Stimulated activated memory B cell treated with anti-CD40 and anti-IgM and Interleukin-4, amounts not matched to agents 10 μg/mL and 1 μg/mL and 100 μg/mL, for 72 hours (primary cell): ENCODE measurements around the gene HEPH.
"Not testable (repeated sequence)": the region's sequence is repeated elsewhere in the genome, so short reads cannot be mapped to it uniquely, and the experiment has no call there.

Experiments
- ATAC-seq: fragments of 150-1000 bp; cut with Tn5 transposase; 2 replicates; pipeline ENCODE4 v1.10.0; 2021
- H3K27ac Mint-ChIP-seq: one replicate; pipeline ENCODE4 v1.8.0; 2022; ENCODE audit warnings: mild to moderate bottlenecking, mixed read lengths
- H3K27me3 Mint-ChIP-seq: one replicate; pipeline ENCODE4 v1.8.0; 2022; ENCODE audit warnings: mixed read lengths
- H3K36me3 Mint-ChIP-seq: one replicate; pipeline ENCODE4 v1.8.0; 2022; ENCODE audit warnings: mixed read lengths
- H3K4me1 Mint-ChIP-seq: one replicate; pipeline ENCODE4 v1.8.0; 2022; ENCODE audit warnings: mixed read lengths
- H3K4me3 Mint-ChIP-seq: one replicate; pipeline ENCODE4 v1.8.0; 2022; ENCODE audit warnings: mild to moderate bottlenecking, moderate library complexity, mixed read lengths
- H3K9me3 Mint-ChIP-seq: one replicate; pipeline ENCODE4 v1.8.0; 2022; ENCODE audit warnings: mixed read lengths

Gene HEPH, protein sequence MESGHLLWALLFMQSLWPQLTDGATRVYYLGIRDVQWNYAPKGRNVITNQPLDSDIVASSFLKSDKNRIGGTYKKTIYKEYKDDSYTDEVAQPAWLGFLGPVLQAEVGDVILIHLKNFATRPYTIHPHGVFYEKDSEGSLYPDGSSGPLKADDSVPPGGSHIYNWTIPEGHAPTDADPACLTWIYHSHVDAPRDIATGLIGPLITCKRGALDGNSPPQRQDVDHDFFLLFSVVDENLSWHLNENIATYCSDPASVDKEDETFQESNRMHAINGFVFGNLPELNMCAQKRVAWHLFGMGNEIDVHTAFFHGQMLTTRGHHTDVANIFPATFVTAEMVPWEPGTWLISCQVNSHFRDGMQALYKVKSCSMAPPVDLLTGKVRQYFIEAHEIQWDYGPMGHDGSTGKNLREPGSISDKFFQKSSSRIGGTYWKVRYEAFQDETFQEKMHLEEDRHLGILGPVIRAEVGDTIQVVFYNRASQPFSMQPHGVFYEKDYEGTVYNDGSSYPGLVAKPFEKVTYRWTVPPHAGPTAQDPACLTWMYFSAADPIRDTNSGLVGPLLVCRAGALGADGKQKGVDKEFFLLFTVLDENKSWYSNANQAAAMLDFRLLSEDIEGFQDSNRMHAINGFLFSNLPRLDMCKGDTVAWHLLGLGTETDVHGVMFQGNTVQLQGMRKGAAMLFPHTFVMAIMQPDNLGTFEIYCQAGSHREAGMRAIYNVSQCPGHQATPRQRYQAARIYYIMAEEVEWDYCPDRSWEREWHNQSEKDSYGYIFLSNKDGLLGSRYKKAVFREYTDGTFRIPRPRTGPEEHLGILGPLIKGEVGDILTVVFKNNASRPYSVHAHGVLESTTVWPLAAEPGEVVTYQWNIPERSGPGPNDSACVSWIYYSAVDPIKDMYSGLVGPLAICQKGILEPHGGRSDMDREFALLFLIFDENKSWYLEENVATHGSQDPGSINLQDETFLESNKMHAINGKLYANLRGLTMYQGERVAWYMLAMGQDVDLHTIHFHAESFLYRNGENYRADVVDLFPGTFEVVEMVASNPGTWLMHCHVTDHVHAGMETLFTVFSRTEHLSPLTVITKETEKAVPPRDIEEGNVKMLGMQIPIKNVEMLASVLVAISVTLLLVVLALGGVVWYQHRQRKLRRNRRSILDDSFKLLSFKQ

DNA sequence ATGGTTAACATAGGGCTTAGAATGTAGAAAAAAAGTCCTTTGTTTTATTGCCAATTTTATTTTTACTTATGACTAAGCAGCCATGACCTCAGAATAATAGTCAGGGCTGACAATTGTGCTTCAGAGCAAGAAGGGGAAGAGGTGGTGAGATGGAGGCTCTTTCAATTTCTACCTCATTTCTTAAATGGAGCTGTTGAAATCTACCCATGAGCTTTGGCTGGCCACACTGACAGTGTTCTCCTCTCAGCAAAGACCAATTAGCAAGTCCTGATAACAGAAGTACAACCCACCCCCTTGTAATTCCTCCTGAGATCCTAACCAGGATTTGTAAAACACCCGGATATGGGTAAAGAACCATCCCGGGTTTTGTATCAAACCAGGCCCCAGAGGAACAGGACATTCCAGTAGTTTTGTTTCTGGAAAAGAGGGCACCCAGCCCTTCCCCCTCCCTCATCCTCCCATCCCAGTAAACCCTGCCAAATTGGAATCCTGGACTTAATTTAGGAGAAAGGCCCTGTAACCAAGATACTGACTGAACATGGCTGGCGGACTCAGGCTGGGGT lies at the start of gene HEPH:
Gene HEPH, plus strand, starts transcription at position 399 of the 563 bp plus-strand sequence. CDS start 6,324 bp downstream, outside the sequence.
- no peaks in the 10 kb centered on the region for H3K27me3 Mint-ChIP-seq
- H3K27ac Mint-ChIP-seq, result no peak within 1 kb of the TSS
- no peaks in the 10 kb centered on the region for H3K9me3 Mint-ChIP-seq
- H3K4me3 Mint-ChIP-seq, result no peak within 1 kb of the TSS
- no peak for ATAC-seq
- no peaks in the 10 kb centered on the region for H3K36me3 Mint-ChIP-seq
- no peaks in the 10 kb centered on the region for H3K4me1 Mint-ChIP-seq

DNA sequence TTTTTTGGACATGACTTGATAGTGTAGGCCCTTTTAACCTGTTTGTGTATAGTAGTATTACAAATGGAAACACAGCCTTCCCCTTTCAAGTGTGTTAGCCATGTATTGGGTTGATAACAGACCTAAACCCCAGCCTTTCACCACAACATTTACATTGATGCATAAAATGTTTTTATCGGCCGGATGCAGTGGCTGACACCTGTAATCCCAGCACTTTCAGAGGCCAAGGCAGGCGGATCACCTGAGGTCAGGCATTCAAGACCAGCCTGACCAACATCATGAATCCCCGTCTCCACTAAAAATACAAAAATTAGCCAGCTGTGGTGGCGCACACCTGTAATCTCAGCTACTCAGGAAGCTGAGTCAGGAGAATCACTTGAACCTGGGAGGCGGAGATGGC lies 45.3 kb upstream of the HEPH start:
- not testable (repeated sequence) for H3K9me3 Mint-ChIP-seq, H3K36me3 Mint-ChIP-seq, ATAC-seq, H3K27me3 Mint-ChIP-seq, H3K4me1 Mint-ChIP-seq, H3K4me3 Mint-ChIP-seq, H3K27ac Mint-ChIP-seq

DNA sequence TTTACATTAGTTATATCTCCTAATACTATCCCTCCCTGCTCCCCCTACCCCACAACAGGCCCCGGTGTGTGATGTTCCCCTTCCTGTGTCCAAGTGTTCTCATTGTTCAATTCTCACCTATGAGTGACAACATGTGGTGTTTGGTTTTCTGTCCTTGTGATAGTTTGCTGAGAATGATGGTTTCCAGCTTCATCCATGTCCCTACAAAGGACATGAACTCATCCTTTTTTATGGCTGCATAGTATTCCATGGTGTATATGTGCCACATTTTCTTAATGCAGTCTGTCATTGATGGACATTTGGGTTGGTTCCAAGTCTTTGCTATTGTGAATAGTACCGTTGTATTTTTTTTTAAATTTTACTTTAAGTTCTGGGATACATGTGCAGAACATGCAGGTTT lies 42.7 kb upstream of the HEPH start:
- not testable (repeated sequence) for ATAC-seq, H3K36me3 Mint-ChIP-seq, H3K4me1 Mint-ChIP-seq, H3K27me3 Mint-ChIP-seq, H3K27ac Mint-ChIP-seq, H3K4me3 Mint-ChIP-seq
- H3K9me3 Mint-ChIP-seq, result peaks cover 13% of the 10 kb centered on the region

DNA sequence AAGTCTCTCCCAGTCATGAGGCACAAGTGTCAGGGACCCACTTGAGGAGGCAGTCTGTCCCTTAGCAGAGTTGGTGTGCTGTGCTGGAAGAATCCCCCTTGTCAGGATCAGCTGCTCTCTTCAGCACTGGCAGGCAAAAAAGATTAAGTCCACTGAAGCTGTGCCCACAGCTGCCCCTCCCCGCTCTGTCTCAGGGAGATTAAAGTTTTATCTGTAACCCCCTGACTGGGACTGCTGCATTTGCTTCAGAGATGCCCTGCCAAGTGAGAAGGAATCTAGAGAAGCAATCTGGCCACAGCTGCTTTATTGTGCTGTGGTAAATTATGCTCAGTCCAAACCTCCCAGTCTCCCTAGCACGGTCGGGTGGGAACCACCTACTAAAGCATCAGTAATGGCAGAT lies 37.4 kb upstream of the HEPH start:
- H3K27me3 Mint-ChIP-seq, result no peaks in the 10 kb centered on the region
- no peak for ATAC-seq
- peaks cover 8% of the 10 kb centered on the region for H3K36me3 Mint-ChIP-seq
- no peak overlapping the region for H3K27ac Mint-ChIP-seq
- no peak overlapping the region for H3K4me3 Mint-ChIP-seq
- H3K4me1 Mint-ChIP-seq, result peaks cover 8% of the 10 kb centered on the region
- H3K9me3 Mint-ChIP-seq, result peaks cover 9% of the 10 kb centered on the region

DNA sequence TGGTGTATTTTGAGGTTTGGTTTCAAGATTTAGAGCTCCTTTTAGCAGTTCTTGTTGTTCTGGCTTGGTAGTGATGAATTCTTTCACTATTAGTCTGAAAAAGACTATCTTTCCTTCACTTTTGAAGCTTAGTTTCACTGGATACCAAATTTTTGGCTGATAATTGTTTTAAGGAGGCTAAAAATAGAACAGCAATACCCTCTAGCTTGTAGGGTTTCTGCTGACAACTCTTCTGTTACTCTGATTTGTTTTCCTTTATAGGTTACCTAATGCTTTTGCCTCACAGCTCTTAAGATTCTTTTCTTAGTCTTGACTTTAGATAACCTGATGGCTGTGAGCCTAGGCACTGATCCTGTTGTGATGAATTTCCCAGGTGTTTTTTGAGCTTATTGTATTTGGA lies 33.6 kb upstream of the HEPH start:
- no peak for ATAC-seq

DNA sequence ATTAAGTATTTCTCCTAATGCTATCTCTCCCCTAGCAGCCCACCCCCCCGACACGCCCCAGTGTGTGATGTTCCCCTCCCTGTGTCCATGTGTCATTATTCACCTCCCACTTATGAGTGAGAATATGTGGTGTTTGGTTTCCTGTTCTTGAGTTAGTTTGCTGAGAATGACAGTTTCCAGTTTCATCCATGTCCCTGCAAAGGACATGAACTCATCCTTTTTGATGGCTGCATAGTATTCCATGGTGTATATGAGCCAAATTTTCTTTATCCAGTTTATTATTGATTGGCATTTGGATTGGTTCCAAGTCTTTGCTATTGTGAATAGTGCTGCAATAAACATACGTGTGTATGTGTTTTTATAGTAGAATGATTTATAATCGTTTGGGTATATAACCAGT lies 28.8 kb upstream of the HEPH start:
- H3K9me3 Mint-ChIP-seq, H3K4me1 Mint-ChIP-seq, H3K4me3 Mint-ChIP-seq, H3K36me3 Mint-ChIP-seq, H3K27ac Mint-ChIP-seq, H3K27me3 Mint-ChIP-seq, ATAC-seq: not testable (repeated sequence)

More for the DNA sequence above, 33.6 kb upstream of the HEPH start:
- Mint-ChIP-seq H3K9me3 (no peaks in the 10 kb centered on the region), H3K27ac (no peak overlapping the region), H3K36me3 (no peaks in the 10 kb centered on the region), H3K4me3 (no peak overlapping the region), H3K4me1 (no peaks in the 10 kb centered on the region), H3K27me3 (no peaks in the 10 kb centered on the region)

DNA sequence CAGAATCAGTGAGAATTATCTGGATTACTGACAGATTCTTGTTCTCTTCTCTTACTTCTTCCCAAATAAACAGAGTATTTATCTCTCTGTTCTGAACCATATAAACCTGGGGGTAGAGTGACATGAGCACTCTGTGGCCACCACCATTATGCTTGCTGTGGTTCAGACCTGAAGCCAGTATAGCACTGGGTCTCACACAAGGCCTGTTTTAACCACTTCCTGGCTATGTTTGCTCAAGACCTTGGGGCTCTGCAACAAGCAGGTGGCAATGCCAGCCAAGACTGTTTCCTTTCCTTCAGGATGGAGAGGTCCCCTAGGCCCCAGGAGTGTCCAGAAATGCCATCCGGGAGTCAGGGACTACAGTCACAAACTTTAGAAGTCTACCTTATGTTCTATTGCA lies 21.7 kb upstream of the HEPH start:
- no peak overlapping the region for H3K27ac Mint-ChIP-seq

DNA sequence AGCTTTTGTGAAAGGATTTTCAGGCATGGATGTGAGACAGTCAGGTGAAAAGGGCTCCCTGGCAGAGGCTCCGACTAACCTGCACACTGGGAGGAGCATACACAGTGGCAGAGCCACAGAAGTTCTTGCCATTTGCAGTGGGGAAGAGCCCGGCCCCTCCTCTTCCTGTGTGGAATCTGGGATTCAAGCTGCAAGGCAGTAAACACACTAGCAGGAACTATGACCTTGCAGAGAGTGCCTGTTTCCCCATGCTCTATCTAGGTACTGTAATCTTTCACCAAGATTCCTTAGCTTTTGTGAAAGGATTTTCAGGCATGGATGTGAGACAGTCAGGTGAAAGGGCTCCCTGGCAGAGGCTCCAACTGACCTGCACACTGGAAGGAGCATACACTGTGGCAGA lies 19.8 kb upstream of the HEPH start:
- H3K27me3 Mint-ChIP-seq, result no peaks in the 10 kb centered on the region
- no peaks in the 10 kb centered on the region for H3K4me1 Mint-ChIP-seq

More for the DNA sequence above, 21.7 kb upstream of the HEPH start:
- Mint-ChIP-seq H3K27me3 (no peaks in the 10 kb centered on the region), H3K4me3 (no peak overlapping the region), H3K9me3 (no peaks in the 10 kb centered on the region), H3K4me1 (no peaks in the 10 kb centered on the region), H3K36me3 (no peaks in the 10 kb centered on the region)
- ATAC-seq, result no peak

DNA sequence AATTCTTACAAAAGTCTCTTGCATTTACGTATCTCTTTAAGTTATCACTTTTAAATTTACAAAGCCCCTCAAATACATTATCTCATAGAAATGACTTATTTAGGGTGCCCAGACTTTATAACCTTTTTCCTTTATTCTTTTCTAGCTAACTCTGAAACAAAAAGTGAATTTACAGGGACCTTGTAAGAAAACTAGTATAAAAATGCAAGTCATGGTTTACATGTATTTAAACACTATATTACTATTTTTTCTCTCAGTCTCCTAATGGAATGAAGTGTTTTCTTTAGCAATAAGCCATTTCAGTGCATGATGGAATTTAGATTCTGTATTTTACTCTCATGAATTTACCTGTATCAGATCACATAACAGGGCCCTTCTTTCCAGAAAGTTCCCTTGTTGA lies 14.5 kb upstream of the HEPH start:
- H3K36me3 Mint-ChIP-seq, result no peaks in the 10 kb centered on the region
- no peaks in the 10 kb centered on the region for H3K9me3 Mint-ChIP-seq
- no peaks in the 10 kb centered on the region for H3K27me3 Mint-ChIP-seq
- no peak for ATAC-seq
- no peak overlapping the region for H3K4me3 Mint-ChIP-seq
- H3K27ac Mint-ChIP-seq, result no peak overlapping the region
- H3K4me1 Mint-ChIP-seq, result no peaks in the 10 kb centered on the region

More for the DNA sequence above, 19.8 kb upstream of the HEPH start:
- no peak for ATAC-seq
- H3K4me3 Mint-ChIP-seq, result no peak overlapping the region
- H3K27ac Mint-ChIP-seq, result no peak overlapping the region
- no peaks in the 10 kb centered on the region for H3K36me3 Mint-ChIP-seq
- H3K9me3 Mint-ChIP-seq, result no peaks in the 10 kb centered on the region

DNA sequence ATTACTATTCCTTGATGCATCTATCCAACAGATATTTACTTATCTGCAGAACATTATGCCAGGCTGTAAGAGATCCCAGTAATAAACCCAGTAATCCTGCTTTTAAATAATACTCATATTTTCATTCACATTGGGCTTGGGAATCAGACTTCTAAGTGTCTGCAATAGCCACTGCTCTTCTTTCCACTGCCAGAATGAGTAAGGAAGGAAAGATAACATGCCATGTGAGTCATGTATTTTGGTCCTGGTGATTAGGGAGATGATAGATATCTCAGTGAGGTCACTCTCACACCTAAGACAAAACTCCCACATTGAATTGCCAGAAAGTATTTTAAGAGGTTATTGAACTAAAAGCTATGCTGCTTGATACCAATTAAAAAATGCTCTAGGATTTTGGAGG lies 13.9 kb upstream of the HEPH start:
- no peaks in the 10 kb centered on the region for H3K4me1 Mint-ChIP-seq
- H3K4me3 Mint-ChIP-seq, result no peak overlapping the region
- H3K27me3 Mint-ChIP-seq, result no peaks in the 10 kb centered on the region
- no peaks in the 10 kb centered on the region for H3K36me3 Mint-ChIP-seq
- no peak for ATAC-seq
- no peaks in the 10 kb centered on the region for H3K9me3 Mint-ChIP-seq
- no peak overlapping the region for H3K27ac Mint-ChIP-seq

DNA sequence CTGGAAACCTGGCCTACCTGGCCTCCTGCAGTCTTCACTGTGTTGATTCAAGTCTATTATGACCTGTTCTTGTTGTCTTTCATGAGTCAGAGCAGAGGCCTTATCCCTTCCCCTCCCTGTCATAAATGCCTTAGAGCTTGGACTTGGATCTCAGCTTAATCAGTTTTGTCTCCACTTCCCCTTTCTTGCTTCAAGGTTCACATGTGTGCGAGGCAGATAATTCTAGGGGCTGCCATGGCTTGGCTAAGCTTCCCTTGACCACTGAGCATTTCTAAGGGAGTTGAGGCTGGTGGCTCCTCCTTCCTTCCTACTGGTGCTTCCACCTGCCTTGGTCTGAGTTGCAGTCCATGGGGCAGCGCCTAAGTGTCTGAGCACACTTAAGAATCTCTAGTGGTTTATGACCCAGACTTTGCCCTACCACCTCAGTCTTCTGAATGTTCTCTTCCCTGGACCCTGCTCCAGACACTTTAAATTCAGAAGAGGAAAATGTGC lies 1.7 kb upstream of the HEPH start:
- Mint-ChIP-seq H3K9me3 (no peaks in the 10 kb centered on the region), H3K4me3 (no peak overlapping the region), H3K27me3 (no peaks in the 10 kb centered on the region), H3K27ac (no peak overlapping the region), H3K4me1 (no peaks in the 10 kb centered on the region), H3K36me3 (no peaks in the 10 kb centered on the region)
- ATAC-seq, result no peak

DNA sequence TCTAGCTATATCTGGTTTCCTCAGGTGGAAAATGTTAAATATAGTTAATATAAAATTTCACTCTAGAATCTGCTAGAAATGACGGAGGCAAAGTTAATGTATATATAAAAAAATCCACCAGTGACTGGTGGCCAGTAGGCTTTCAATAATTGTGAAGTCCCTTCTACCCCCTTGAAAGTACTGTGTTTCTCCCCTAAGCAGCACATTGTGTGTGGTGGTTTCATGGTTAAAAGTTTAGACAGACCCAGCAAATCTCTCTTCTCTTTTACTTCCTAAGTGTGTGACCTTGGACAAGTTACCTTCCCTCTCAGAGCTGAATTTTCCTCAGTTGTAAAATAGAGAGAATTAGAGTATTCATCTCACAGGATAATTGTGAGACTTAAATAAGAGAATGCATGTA lies 600 bp upstream of the HEPH start:
- Mint-ChIP-seq H3K4me1 (no peaks in the 10 kb centered on the region), H3K27ac (no peak overlapping the region), H3K9me3 (no peaks in the 10 kb centered on the region), H3K36me3 (no peaks in the 10 kb centered on the region), H3K27me3 (no peaks in the 10 kb centered on the region), H3K4me3 (no peak overlapping the region)
- no peak for ATAC-seq

DNA sequence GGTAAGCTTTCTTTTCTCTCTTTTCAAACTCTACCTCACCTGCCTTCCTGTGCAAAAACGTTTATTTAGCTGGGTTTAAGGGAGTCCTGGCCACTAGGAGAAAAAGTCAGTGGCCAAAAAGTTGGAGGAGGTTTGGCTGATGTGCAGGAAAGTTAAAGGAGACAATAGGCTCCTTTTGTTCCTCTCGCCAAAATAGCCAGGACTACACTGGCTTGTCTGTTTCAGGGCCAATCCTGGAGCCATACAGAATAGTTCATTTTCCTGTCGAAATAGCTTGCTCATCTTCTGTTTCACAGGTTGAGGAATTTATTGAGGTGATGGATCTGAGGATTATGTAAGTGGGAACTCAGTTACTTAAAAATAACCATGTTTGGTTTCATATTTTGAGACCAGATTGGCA lies 423 bp downstream of the HEPH start:
- no peak for ATAC-seq
- H3K4me1 Mint-ChIP-seq, result no peaks in the 10 kb centered on the region
- H3K27ac Mint-ChIP-seq, result no peak overlapping the region
- no peak overlapping the region for H3K4me3 Mint-ChIP-seq
- H3K9me3 Mint-ChIP-seq, result no peaks in the 10 kb centered on the region
- H3K36me3 Mint-ChIP-seq, result no peaks in the 10 kb centered on the region
- no peaks in the 10 kb centered on the region for H3K27me3 Mint-ChIP-seq

DNA sequence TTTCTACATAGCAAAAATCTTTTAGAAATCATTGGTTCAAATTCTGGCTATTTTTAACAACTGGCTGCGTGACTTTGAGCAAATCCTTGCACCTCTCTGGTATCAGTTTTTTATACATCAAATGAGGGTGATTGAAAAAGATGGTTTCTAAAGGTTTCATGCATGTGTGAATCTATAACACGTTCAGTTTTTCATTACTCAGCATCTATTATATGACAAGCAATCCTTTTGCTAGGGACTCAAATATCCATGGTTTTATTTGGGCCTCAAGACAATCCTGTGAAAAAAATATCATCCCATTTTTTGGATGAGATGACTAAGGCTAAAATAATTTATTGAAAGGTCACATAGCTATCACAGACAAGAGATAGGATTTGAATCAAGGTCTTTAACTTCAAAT lies 884 bp downstream of the HEPH start:
- Mint-ChIP-seq H3K27ac (no peak overlapping the region), H3K4me3 (no peak overlapping the region), H3K9me3 (no peaks in the 10 kb centered on the region), H3K36me3 (no peaks in the 10 kb centered on the region), H3K4me1 (no peaks in the 10 kb centered on the region), H3K27me3 (no peaks in the 10 kb centered on the region)
- ATAC-seq, result no peak

DNA sequence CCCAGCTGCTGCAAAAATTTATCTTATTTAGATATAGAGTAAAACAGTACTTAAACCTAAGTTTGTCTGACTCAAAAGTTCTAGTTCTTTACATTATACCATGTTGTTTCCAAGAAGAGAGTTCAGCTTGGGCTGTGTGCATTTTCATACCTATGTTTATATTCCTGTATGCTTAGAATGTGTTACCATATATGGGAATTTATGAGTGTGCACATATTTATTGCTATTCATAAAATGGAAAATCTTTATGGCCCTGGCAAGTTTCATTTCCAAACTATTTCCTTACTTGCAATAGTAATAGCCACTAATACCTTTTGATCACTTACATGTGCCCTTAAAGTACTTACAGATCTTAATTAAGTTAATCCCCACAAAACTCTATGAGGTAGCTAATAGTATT lies 2.6 kb downstream of the HEPH start:
- ATAC-seq, result no peak
- no peaks in the 10 kb centered on the region for H3K9me3 Mint-ChIP-seq
- H3K4me1 Mint-ChIP-seq, result no peaks in the 10 kb centered on the region
- no peaks in the 10 kb centered on the region for H3K36me3 Mint-ChIP-seq
- H3K4me3 Mint-ChIP-seq, result no peak overlapping the region
- H3K27me3 Mint-ChIP-seq, result no peaks in the 10 kb centered on the region
- no peak overlapping the region for H3K27ac Mint-ChIP-seq
